ENCODE measurements around the gene NCOA3. TPM values are rescaled to one million over a fixed set of nuclear protein-coding genes. Genes with fewer than 3 reads are reported as not detected.
"Not testable (repeated sequence)": the region's sequence is repeated elsewhere in the genome, so short reads cannot be mapped to it uniquely, and the experiment has no call there.

Gene NCOA3
- total RNA-seq, 4 donors from 2014 or later, result 26.7 to 40.2 (median 34.5) TPM

DNA sequence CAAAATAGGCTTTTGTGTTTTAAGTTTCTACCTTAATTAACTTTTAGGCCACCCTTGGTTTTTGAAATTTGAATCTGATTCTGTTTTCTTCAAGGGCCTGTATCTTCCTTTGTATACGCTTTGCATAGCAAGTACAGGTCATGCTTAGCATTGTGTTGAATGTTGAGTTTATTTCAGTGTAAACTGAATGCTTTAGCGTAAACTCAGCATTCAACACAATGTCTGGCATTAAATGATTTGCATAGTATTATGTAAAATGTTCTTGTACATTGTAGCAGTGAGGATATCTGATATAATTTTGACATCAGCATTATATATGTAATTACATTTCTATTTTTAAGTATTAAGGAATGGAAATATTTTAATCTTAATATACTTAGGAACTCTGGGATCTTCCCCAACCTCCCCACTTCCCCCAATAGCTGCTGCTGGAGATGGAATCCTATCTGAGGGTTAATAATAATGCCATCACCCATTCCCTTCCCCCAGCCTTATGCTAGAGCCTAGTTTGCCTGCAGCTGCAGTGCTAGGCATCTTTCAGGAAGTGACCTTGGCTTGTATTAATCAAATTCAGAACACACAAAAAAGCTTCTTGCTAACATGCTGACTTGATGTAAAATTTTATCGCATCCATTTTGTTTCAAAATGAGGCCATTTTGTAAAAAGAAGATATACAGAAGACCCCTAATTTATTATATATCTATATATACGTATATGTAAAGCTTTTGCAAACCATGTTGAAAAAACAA is 73.1 kb downstream of the NCOA3 start:
- no peak for DNase-seq
- WGBS, 2 donors, result 45 to 55% methylated on average over 4 of the region's 4 CpGs
- peak overlapping the region in 3 of 4 donors; percentile 66 to 83 (median 79) for H3K27ac ChIP-seq
- peaks cover 47 to 71% (median 58%) of the 10 kb centered on the region in 3 donors for H3K4me1 ChIP-seq
- intact Hi-C loops (cut with DNase I), result no loop called here
- H3K36me3 ChIP-seq, result peaks cover 0 to 23% (median 0%) of the 10 kb centered on the region in 3 donors
- no peak for TF ChIP-seq POLR2A (IDR thresholded peaks at IDR 0.05)
- TF ChIP-seq, protein P1, sequence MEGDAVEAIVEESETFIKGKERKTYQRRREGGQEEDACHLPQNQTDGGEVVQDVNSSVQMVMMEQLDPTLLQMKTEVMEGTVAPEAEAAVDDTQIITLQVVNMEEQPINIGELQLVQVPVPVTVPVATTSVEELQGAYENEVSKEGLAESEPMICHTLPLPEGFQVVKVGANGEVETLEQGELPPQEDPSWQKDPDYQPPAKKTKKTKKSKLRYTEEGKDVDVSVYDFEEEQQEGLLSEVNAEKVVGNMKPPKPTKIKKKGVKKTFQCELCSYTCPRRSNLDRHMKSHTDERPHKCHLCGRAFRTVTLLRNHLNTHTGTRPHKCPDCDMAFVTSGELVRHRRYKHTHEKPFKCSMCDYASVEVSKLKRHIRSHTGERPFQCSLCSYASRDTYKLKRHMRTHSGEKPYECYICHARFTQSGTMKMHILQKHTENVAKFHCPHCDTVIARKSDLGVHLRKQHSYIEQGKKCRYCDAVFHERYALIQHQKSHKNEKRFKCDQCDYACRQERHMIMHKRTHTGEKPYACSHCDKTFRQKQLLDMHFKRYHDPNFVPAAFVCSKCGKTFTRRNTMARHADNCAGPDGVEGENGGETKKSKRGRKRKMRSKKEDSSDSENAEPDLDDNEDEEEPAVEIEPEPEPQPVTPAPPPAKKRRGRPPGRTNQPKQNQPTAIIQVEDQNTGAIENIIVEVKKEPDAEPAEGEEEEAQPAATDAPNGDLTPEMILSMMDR (IDR thresholded peaks at IDR 0.05), result no peak
- no peak overlapping the region for H3K4me3 ChIP-seq
- H3K9me3 ChIP-seq, result peaks cover 0 to 11% (median 0%) of the 10 kb centered on the region in 3 donors
- no peaks in the 10 kb centered on the region for H3K27me3 ChIP-seq

DNA sequence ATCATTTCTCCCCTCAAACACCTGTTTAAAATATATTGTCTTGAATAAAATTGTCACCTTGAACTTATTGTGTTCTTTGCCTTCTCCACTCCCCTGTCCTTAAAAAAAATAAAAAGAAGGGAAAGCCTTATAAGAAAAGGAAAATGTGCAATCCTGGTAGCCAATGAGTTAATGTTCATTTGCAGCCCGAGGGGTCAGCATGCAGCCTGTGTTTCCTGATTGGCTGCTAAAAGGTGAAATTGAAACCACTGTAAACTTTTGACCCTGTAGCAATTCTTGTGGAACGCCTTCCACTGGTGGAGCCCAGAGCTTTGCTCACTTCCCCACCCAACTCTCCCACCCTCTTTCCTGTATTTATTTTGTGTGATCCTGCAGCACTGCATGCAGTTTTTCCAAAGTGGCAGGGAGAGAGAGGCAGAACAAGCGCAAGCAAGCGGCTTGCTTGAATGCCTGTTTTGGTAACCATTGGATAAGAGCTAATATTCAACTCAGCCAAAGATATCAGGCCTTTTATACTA is 74.9 kb downstream of the NCOA3 start:
- Histone ChIP-seq H3K9me3 (peaks cover 0 to 5% (median 0%) of the 10 kb centered on the region in 3 donors), H3K36me3 (peaks cover 0 to 7% (median 0%) of the 10 kb centered on the region in 3 donors), H3K4me1 (peaks cover 47 to 82% (median 61%) of the 10 kb centered on the region in 3 donors), H3K4me3 (peak overlapping the region in 2 of 4 donors; percentile 3 to 40), H3K27me3 (no peaks in the 10 kb centered on the region), H3K27ac (peak overlapping the region; percentile 41 to 83 (median 72))
- intact Hi-C loops (cut with DNase I), result no loop called here
- TF ChIP-seq, protein P1 (IDR thresholded peaks at IDR 0.05), result no peak
- peak in 1 of 4 donors; percentile 10 for TF ChIP-seq POLR2A (IDR thresholded peaks at IDR 0.05)
- WGBS, 2 donors, result 4 to 11% methylated on average over 4 of the region's 4 CpGs
- DNase-seq, result no peak

DNA sequence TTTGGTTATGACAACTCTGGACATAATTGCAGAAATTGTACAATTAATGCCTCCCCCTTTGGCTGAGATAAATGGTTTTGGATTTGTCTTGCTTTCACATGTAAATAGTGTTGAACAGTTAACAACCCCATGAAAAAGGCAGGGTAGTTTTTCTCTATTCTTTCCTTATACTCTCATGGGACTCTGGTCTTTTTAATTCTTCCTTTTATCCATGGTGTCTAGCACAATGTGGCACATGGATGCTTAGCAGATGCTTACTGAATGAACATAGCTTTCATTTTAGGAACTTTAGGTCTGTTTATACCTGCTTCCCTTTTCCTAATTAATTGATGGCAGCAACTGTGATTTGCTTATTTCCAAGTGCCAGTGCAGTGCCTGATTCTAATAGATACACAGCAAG is 75.6 kb downstream of the NCOA3 start:
- H3K9me3 ChIP-seq, result no peaks in the 10 kb centered on the region
- peak overlapping the region in 1 of 4 donors; percentile 40 for H3K4me3 ChIP-seq
- peak overlapping the region; percentile 41 to 83 (median 72) for H3K27ac ChIP-seq
- intact Hi-C loops (cut with DNase I), result no loop called here
- no peak for DNase-seq
- H3K36me3 ChIP-seq, result no peaks in the 10 kb centered on the region
- H3K27me3 ChIP-seq, result no peaks in the 10 kb centered on the region
- peaks cover 47 to 90% (median 61%) of the 10 kb centered on the region in 3 donors for H3K4me1 ChIP-seq
- TF ChIP-seq POLR2A (IDR thresholded peaks at IDR 0.05), result no peak
- TF ChIP-seq, protein P1 (IDR thresholded peaks at IDR 0.05), result no peak

DNA sequence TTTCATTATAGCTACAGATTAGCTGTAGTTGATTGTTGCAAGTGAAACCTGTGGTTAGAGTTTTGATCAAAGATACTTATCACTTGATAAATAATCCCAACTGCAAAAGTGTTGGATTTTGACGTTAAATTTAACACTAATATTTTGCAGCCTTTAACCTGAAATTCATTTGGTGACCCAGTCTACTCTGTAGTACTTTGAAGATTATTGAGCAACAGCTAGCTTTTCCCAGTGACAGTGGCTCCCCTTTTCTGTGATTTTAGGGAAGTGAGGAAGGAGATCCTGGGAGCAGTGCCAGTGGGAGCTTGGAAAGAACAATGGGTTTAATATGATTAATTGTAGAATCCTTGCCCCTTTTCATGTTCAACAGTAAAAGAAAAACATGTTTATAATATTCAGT is 76.9 kb downstream of the NCOA3 start:
- Histone ChIP-seq H3K27me3 (no peaks in the 10 kb centered on the region), H3K4me1 (peaks cover 47 to 93% (median 63%) of the 10 kb centered on the region in 3 donors), H3K27ac (peak overlapping the region; percentile 9 to 83 (median 66)), H3K36me3 (no peaks in the 10 kb centered on the region), H3K4me3 (no peak overlapping the region), H3K9me3 (no peaks in the 10 kb centered on the region)
- intact Hi-C loops (cut with DNase I), result no loop called here
- TF ChIP-seq, protein P1 (IDR thresholded peaks at IDR 0.05), result no peak
- no peak for TF ChIP-seq POLR2A (IDR thresholded peaks at IDR 0.05)
- no peak for DNase-seq
- WGBS, 2 donors, result 6 to 14% methylated on average over 1 of the region's 1 CpG

DNA sequence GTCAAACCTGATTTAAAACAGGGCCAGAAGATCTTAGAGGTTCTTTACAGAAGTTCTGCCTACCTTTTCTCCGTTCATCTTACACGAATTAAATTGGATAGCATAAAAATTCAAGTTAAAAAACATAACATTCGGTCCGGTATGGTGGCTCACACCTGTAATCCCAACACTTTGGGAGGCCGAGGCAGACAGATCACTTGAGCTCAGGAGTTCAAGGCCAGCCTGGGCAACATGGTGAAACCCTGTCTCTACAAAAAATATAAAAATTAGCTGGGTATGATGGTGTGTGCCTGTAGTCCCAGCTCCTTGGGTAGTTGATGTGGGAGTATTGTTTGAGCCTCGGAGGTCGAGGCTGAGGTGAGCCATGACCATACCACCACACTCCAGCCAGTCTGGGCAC is 79.0 kb downstream of the NCOA3 start:
- Histone ChIP-seq H3K36me3 (peaks cover 0 to 18% (median 4%) of the 10 kb centered on the region in 3 donors), H3K4me1 (peaks cover 35 to 78% (median 47%) of the 10 kb centered on the region in 3 donors)
- intact Hi-C loops (cut with DNase I); H3K27ac ChIP-seq; DNase-seq; H3K9me3 ChIP-seq; H3K27me3 ChIP-seq; H3K4me3 ChIP-seq: not testable (repeated sequence)
- 90 to 91% methylated on average over 6 to 7 of the region's 7 CpGs for WGBS, 2 donors

All from esophagus squamous epithelium (tissue), 5 donors.